B cell (primary cell): Measurements from ENCODE around the gene COL11A2. TPM values are rescaled to one million over a fixed set of nuclear protein-coding genes. Genes with fewer than 3 reads are reported as not detected.
A peak's percentile ranks its signal among the peaks of the same experiment; 100 is the strongest.

Experiments
- ATAC-seq: fragments of 200-7000 bp; cut with Tn5 transposase; one replicate; pipeline ENCODE4 v1.10.0; 2021; ENCODE audit warnings: low read depth, mild to moderate bottlenecking, moderate number of reproducible peaks, moderate library complexity
- CTCF ChIA-PET: fragments of 350-600 bp; sonication (Branson Sonifier 250); formaldehyde crosslinking; loops from one replicate; lab custom pipeline; 2021; ENCODE audit warnings: antibody characterized with exemption, inconsistent platforms; lab: Charles Lee
- POLR2A ChIA-PET: fragments of 350-600 bp; sonication (Branson Sonifier 250); formaldehyde crosslinking; loops from one replicate; lab custom pipeline; 2021; ENCODE audit warnings: antibody characterized with exemption; lab: Charles Lee
- DNase-seq: peaks from one replicate; pipeline ENCODE4 v3.0.0; 2013
- H2AFZ ChIP-seq: 2 replicates; pipeline ENCODE4 v1.6.1; 2012; ENCODE audit warnings: mild to moderate bottlenecking, low read depth, low read length; ENCODE audit not compliant: insufficient read depth, poor library complexity, severe bottlenecking
- H3K27ac ChIP-seq, 2 donors: 1 replicate in 1 of 2; 2 replicates in 1 of 2; pipeline ENCODE4 v1.5.1; 2012 to 2013; ENCODE audit warnings: low read length in 2 of 2, mild to moderate bottlenecking in 2 of 2, moderate library complexity in 1 of 2
- H3K27me3 ChIP-seq, 4 experiments: fragments of 200-600 bp in 1 of 4; sonication (generic) in 1 of 4; replicated peaks in 1 of 4; 1 replicate in 2 of 4; 2 replicates in 2 of 4; pipeline versions ENCODE4 v1.6.1 to v1.7.0; 2013 to 2016; ENCODE audit warnings: low read length in 3 of 4, mild to moderate bottlenecking in 2 of 4, mixed read lengths in 1 of 4, moderate library complexity in 1 of 4; ENCODE audit not compliant: insufficient read depth in 4 of 4, control insufficient read depth in 3 of 4; ENCODE audit errors: control extremely low read depth in 1 of 4
- H3K36me3 ChIP-seq, 2 experiments: replicated peaks in 1 of 2; 1 replicate in 1 of 2; 2 replicates in 1 of 2; pipeline versions ENCODE4 v1.6.1 to v1.7.1; 2013; ENCODE audit warnings: low read length in 1 of 2; ENCODE audit not compliant: insufficient read depth in 2 of 2, control insufficient read depth in 1 of 2; ENCODE audit errors: control extremely low read depth in 1 of 2, extremely low read depth in 1 of 2
- H3K4me1 ChIP-seq, 2 donors: fragments of 200-600 bp in 1 of 2; sonication (generic) in 1 of 2; 1 replicate in 1 of 2; 2 replicates in 1 of 2; pipeline versions ENCODE4 v1.5.1 to v1.6.1; 2013 to 2017; ENCODE audit warnings: low read length in 2 of 2; ENCODE audit not compliant: control insufficient read depth in 2 of 2, insufficient read depth in 2 of 2
- H3K4me2 ChIP-seq: replicated peaks from 2 replicates; pipeline ENCODE3; 2012; ENCODE audit warnings: mild to moderate bottlenecking, low read depth, low read length; ENCODE audit not compliant: poor library complexity, severe bottlenecking
- H3K4me3 ChIP-seq, 5 experiments: fragments of 200-600 bp in 1 of 5; sonication (generic) in 1 of 5; 1 replicate in 3 of 5; 2 replicates in 2 of 5; pipeline versions ENCODE4 v1.5.1 to v1.7.0; 2011 to 2016; ENCODE audit warnings: low read length in 4 of 5, mild to moderate bottlenecking in 4 of 5, low read depth in 2 of 5, control low read depth in 1 of 5, moderate library complexity in 1 of 5; ENCODE audit not compliant: insufficient read depth in 1 of 5; ENCODE audit errors: control extremely low read depth in 1 of 5, extremely low read depth in 1 of 5
- H3K79me2 ChIP-seq: fragments of 200-600 bp; sonication (generic); one replicate; pipeline ENCODE4 v1.6.0; 2016; ENCODE audit warnings: low read length; ENCODE audit not compliant: control insufficient read depth, insufficient read depth
- H3K9ac ChIP-seq: fragments of 200-600 bp; sonication (generic); 2 replicates; pipeline ENCODE4 v1.6.1; 2017; ENCODE audit warnings: mild to moderate bottlenecking, low read length, moderate library complexity
- H3K9me3 ChIP-seq, 3 donors: one replicate each; pipeline versions ENCODE4 v1.6.1 to v1.7.1; 2013; ENCODE audit warnings: low read length in 2 of 3; ENCODE audit not compliant: control insufficient read depth in 2 of 3, insufficient read depth in 1 of 3; ENCODE audit errors: control extremely low read depth in 1 of 3
- H4K20me1 ChIP-seq: 2 replicates; pipeline ENCODE4 v1.6.0; 2012; ENCODE audit warnings: mild to moderate bottlenecking, low read length; ENCODE audit not compliant: insufficient read depth, control insufficient read depth, poor library complexity, severe bottlenecking
- H3K27ac Mint-ChIP-seq: one replicate; pipeline ENCODE4 v1.8.0; 2021; ENCODE audit warnings: mixed read lengths
- H3K27me3 Mint-ChIP-seq: one replicate; pipeline ENCODE4 v1.8.0; 2021; ENCODE audit warnings: mixed read lengths
- H3K4me1 Mint-ChIP-seq: one replicate; pipeline ENCODE4 v1.8.0; 2021; ENCODE audit warnings: mixed read lengths
- H3K4me3 Mint-ChIP-seq: one replicate; pipeline ENCODE4 v1.8.0; 2021; ENCODE audit warnings: mixed read lengths
- H3K9me3 Mint-ChIP-seq: one replicate; pipeline ENCODE4 v1.8.0; 2022; ENCODE audit warnings: mixed read lengths; ENCODE audit not compliant: insufficient read depth
- EZH2 ChIP-seq: IDR thresholded peaks from 2 replicates; pipeline ENCODE4 v1.6.1; 2012; ENCODE audit warnings: borderline replicate concordance, low read depth, mild to moderate bottlenecking, moderate library complexity, low read length; ENCODE audit not compliant: insufficient read depth, poor library complexity, severe bottlenecking
- WGBS: methylation state at CpG from one replicate; pipeline ENCODE4 v1.1.5; 2013; ENCODE audit warnings: missing lambda C conversion rate; ENCODE audit not compliant: insufficient coverage; 5-methylcytosine and 5-hydroxymethylcytosine counted together
- intact Hi-C: fragments of 100-400 bp; cut with micrococcal nuclease; formaldehyde crosslinking; loops from one replicate; pipeline ENCODE4 v1.10.0; 2022
- polyA plus RNA-seq: library from polyadenylated mRNA; depleted of rRNA; stranded (reverse); fragments of >200 nt; gene quantifications from 2 replicates; pipeline ENCODE4 v1.2.3, GENCODE V29; 2012
- total RNA-seq, 2 donors: library from RNA; stranded (reverse); fragments of 120-200 nt in 1 of 2; gene quantifications; 1 replicate in 1 of 2; 2 replicates in 1 of 2; pipeline versions ENCODE4 v1.2.3 to v1.2.4, GENCODE V29; 2013 to 2022
- TF ChIP-seq, protein P1 (sequence below): fragments of 200-600 bp; IDR thresholded peaks from one replicate; pipeline ENCODE4 v1.8.0; 2022; ENCODE audit warnings: antibody characterized with exemption, mild to moderate bottlenecking

COL11A2 gene
- total and polyA plus RNA-seq, 2 donors (not counting 1 experiment from before 2014, with no cell fraction given), result 0.39 to 0.82 TPM

DNA sequence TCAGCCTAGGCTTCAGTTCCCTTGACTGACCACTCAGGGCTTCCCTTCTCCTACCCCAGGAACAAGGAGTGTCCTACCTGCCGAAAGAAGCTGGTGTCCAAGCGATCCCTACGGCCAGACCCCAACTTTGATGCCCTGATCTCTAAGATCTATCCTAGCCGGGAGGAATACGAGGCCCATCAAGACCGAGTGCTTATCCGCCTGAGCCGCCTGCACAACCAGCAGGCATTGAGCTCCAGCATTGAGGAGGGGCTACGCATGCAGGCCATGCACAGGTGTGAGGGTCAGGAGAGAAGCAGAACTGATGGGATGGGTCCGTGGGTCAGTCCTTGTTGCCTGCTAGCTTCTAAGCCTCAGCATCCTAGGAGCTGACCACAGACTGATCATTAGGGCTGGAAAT, 17.6 kb upstream of the COL11A2 start:
- H3K4me3 ChIP-seq, result no peak overlapping the region
- no peak overlapping the region for H3K9ac ChIP-seq
- DNase-seq, result no peak
- H3K4me3 Mint-ChIP-seq, result peak overlapping the region; percentile 88
- H3K4me1 Mint-ChIP-seq, result peaks cover 40% of the 10 kb centered on the region
- ATAC-seq, result no peak
- ChIA-PET POLR2A (interaction anchor here (0.7 to 1.6 kb wide), 2 partner anchors 10 to 201 kb away, joined by 3 to 5 read pairs; no protein-coding TSS in a partner anchor), CTCF (interaction anchor here (1.2 to 3.0 kb wide), 3 partner anchors 13 to 193 kb away, joined by 3 to 14 read pairs (median 3); no protein-coding TSS in a partner anchor)
- H3K4me2 ChIP-seq, result no peak overlapping the region
- H3K4me1 ChIP-seq, result peaks cover 30 to 39% of the 10 kb centered on the region in 2 donors
- intact Hi-C loops, result loop anchor here (2.0 to 10.0 kb wide), 2 partner anchors 17 to 1235 kb away; partner anchors contain the start of genes COL11A2 and DXO
- H2AFZ ChIP-seq, result no peak overlapping the region
- peaks cover 20% of the 10 kb centered on the region for H3K27me3 Mint-ChIP-seq
- H3K9me3 Mint-ChIP-seq, result no peaks in the 10 kb centered on the region
- no peak overlapping the region for H3K27ac Mint-ChIP-seq
- 96% methylated on average over 10 of the region's 10 CpGs for WGBS
- TF ChIP-seq, protein P1, sequence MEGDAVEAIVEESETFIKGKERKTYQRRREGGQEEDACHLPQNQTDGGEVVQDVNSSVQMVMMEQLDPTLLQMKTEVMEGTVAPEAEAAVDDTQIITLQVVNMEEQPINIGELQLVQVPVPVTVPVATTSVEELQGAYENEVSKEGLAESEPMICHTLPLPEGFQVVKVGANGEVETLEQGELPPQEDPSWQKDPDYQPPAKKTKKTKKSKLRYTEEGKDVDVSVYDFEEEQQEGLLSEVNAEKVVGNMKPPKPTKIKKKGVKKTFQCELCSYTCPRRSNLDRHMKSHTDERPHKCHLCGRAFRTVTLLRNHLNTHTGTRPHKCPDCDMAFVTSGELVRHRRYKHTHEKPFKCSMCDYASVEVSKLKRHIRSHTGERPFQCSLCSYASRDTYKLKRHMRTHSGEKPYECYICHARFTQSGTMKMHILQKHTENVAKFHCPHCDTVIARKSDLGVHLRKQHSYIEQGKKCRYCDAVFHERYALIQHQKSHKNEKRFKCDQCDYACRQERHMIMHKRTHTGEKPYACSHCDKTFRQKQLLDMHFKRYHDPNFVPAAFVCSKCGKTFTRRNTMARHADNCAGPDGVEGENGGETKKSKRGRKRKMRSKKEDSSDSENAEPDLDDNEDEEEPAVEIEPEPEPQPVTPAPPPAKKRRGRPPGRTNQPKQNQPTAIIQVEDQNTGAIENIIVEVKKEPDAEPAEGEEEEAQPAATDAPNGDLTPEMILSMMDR, result no peak
- TF ChIP-seq EZH2, result no peak
- peaks cover 0 to 20% of the 10 kb centered on the region in 2 experiments for H3K36me3 ChIP-seq
- H3K27ac ChIP-seq, result no peak overlapping the region
- peaks cover 12% of the 10 kb centered on the region for H3K79me2 ChIP-seq
- H3K27me3 ChIP-seq, result peaks cover 0 to 24% (median 11%) of the 10 kb centered on the region in 4 experiments
- peaks cover 0 to 8% (median 0%) of the 10 kb centered on the region in 3 donors for H3K9me3 ChIP-seq
- H4K20me1 ChIP-seq, result no peaks in the 10 kb centered on the region
